Measurements from ENCODE around the gene ATP6V0B. TPM values are rescaled to one million over a fixed set of nuclear protein-coding genes. Genes with fewer than 3 reads are reported as not detected.

The ATP6V0B gene
- 66.5 TPM for polyA plus RNA-seq (2012; ENCODE audit: low read depth, missing spikeins)

DNA sequence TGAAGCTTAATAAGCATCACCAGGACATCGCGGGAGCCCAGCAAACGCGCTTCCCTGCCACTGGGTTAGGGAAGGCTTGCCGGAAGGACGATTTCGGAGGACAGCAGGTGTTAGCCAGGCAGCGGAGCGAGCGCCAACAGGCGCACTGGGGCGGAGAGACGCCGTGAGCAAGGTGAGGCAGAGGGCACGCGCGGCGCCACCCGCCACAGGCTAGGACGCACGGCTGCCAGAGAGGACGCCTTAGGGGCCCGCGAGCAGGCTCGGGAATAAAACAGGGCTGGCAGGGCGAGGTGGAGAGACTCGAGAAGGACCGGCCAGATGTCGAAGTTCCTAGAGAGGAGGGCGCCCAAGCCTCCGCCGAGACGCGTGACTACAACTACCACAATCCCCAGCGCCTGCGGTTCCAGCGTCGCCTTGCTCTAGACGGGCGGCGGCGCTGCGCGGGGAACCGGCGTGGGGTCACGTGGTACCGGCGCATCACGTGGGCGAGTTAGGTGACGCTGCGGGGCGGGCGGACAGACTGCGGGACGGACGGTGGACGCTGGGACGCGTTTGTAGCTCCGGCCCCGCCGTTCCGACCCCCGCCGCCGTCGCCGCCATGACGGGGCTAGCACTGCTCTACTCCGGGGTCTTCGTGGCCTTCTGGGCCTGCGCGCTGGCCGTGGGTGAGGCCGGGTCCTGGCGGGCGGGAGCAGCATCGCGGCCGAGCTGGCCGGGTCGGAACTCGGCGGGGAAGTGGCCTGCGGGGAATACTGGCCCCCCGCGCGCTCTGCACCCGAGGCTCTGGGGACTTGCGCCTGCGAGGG lies at the start of gene ATP6V0B:
TSS of gene ATP6V0B (plus strand) at position 518 of the 806 bp plus-strand sequence. CDS start at position 599, 81 bp downstream.
- FAIRE-seq: peak; percentile 100
- TF ChIP-seq POU2F2 (IDR thresholded peaks at IDR 0.05; ENCODE audit: low read depth, low read length): 0 out of 2 replicates have a peak, but pooled peaks have one; percentile 50
- peak; percentile 54; the same call in 1 of the 2 replicates for TF ChIP-seq POLR2AphosphoS5 (IDR thresholded peaks at IDR 0.05; ENCODE audit: low read depth, low read length)
- TF ChIP-seq SPI1 (IDR thresholded peaks at IDR 0.05; ENCODE audit: low read depth, low read length): no peak
- TF ChIP-seq TAF1 (IDR thresholded peaks at IDR 0.05; ENCODE audit: low read depth, low read length): peak; percentile 38
- TF ChIP-seq POLR2A (IDR thresholded peaks at IDR 0.05; ENCODE audit: low read depth, low read length): peak; percentile 55; the same call in 1 of the 2 replicates
- TF ChIP-seq PAX5 (IDR thresholded peaks at IDR 0.05; ENCODE audit: insufficient read depth, low read length, severe bottlenecking): no peak
- DNase-seq (ENCODE audit: insufficient read length, low spot score): peak; percentile 98

DNA sequence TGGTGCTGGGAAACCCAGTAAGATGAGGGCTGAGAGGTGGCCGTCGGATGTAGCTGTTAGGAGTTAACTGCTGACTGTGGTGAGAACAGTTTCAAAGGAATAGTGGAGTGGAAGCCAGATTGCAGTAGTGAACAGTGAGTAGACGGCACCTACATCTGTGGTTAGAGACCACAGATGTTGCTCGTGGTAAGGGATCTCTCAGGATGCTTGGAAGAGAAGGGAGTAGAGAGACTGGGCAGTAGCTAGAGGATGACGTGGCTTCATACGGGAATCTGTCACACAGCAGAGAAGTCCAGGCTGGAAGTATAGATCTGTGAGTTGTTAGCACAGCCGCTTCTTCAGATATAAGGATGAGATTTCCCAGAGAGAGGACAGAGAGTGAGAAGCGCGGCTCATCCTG lies 48.9 kb upstream of the ATP6V0B start:
- FAIRE-seq: no peak

DNA sequence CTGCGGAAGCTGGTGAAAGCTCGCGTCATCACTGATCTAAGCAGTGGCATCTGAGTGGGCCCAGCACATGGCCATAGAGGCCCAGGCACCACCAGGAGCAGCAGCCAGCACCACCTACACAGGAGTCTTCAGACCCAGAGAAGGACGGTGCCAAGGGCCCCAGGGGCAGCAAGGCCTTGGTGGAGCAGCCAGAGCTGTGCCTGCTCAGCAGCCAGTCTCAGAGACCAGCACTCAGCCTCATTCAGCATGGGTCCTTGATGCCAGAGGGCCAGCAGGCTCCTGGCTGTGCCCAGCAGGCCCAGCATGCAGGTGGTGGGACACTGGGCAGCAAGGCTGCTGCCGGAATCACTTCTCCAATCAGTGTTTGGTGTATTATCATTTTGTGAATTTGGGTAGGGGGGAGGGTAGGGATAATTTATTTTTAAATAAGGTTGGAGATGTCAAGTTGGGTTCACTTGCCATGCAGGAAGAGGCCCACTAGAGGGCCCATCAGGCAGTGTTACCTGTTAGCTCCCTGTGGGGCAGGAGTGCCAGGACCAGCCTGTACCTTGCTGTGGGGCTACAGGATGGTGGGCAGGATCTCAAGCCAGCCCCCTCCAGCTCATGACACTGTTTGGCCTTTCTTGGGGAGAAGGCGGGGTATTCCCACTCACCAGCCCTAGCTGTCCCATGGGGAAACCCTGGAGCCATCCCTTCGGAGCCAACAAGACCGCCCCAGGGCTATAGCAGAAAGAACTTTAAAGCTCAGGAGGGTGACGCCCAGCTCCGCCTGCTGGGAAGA lies 44.4 kb upstream of the ATP6V0B start:
- DNase-seq (ENCODE audit: insufficient read length, low spot score): no peak
- TF ChIP-seq PAX5 (IDR thresholded peaks at IDR 0.05; ENCODE audit: insufficient read depth, low read length, severe bottlenecking): no peak
- no peak for TF ChIP-seq POLR2AphosphoS5 (IDR thresholded peaks at IDR 0.05; ENCODE audit: low read depth, low read length)
- TF ChIP-seq TAF1 (IDR thresholded peaks at IDR 0.05; ENCODE audit: low read depth, low read length): no peak
- TF ChIP-seq POU2F2 (IDR thresholded peaks at IDR 0.05; ENCODE audit: low read depth, low read length): no peak
- no peak for TF ChIP-seq SPI1 (IDR thresholded peaks at IDR 0.05; ENCODE audit: low read depth, low read length)
- TF ChIP-seq POLR2A (IDR thresholded peaks at IDR 0.05; ENCODE audit: low read depth, low read length): no peak
- no peak for FAIRE-seq

More for the DNA sequence above, 48.9 kb upstream of the ATP6V0B start:
- TF ChIP-seq SPI1 (IDR thresholded peaks at IDR 0.05; ENCODE audit: low read depth, low read length) (no peak), POLR2A (IDR thresholded peaks at IDR 0.05; ENCODE audit: low read depth, low read length) (no peak), TAF1 (IDR thresholded peaks at IDR 0.05; ENCODE audit: low read depth, low read length) (no peak), POU2F2 (IDR thresholded peaks at IDR 0.05; ENCODE audit: low read depth, low read length) (no peak), PAX5 (IDR thresholded peaks at IDR 0.05; ENCODE audit: insufficient read depth, low read length, severe bottlenecking) (no peak), POLR2AphosphoS5 (IDR thresholded peaks at IDR 0.05; ENCODE audit: low read depth, low read length) (no peak)
- no peak for DNase-seq (ENCODE audit: insufficient read length, low spot score)

DNA sequence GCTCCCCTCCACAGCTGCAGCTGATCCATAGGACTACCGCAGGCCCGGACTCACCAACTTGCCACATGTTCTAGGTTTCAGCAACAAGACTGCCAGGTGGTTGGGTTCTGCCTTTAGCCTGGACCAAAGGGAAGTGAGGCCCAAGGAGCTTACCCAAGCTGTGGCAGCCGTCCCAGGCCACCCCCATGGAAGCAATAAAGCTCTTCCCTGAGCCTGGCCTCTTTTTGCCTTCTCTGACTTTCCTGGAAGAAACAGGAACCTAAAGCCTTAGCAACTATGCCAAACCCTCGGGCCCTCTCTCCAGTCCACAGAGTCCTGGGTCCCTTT lies 43.8 kb upstream of the ATP6V0B start:
- TF ChIP-seq POLR2A (IDR thresholded peaks at IDR 0.05; ENCODE audit: low read depth, low read length) (no peak), PAX5 (IDR thresholded peaks at IDR 0.05; ENCODE audit: insufficient read depth, low read length, severe bottlenecking) (no peak), SPI1 (IDR thresholded peaks at IDR 0.05; ENCODE audit: low read depth, low read length) (no peak), TAF1 (IDR thresholded peaks at IDR 0.05; ENCODE audit: low read depth, low read length) (no peak), POLR2AphosphoS5 (IDR thresholded peaks at IDR 0.05; ENCODE audit: low read depth, low read length) (no peak), POU2F2 (IDR thresholded peaks at IDR 0.05; ENCODE audit: low read depth, low read length) (no peak)
- FAIRE-seq: no peak
- no peak for DNase-seq (ENCODE audit: insufficient read length, low spot score)

DNA sequence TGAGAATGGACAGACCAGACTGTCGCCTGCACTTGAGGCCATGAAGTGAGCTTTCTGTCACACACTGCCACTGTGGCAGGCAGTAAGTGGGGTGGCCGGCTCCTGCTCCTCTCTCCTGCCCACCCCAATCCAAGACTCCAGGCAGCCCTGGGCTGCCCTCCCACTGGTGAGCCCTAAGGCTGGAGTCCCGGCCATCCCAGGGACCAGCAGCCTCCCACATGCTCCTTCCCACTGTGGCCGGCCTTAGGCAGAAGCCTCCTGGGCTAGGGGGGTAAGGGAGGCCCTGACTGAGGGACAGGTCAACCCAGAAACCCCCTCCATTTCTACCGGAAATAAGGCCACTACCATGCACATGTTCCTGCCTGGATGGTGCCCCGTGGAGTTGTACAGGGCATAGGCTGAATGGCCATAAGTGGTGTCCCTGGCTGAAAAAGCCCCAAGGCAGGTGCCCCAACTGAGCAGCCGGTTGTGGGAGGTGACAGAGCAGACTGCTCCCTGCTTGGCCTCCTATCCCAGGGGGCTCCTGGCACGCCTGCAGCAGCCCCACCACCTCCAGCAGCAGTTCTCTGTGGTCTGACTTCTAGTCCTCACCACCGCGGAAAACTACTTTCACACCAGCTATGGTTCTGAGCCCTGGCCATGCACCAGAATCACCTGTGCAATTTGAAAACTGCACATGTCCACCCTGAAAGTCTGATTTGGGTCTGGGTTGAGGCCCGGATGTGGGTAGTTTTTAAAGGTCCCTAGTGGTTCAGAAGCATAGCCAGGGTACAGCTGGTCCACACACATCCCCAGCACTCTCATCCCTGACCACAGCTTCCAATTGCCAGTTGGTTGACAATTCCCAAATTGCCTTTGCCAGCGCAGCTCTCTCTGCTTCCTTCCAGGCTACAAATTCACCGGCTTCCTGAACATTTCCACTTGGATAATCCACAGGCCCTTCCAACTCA lies 42.8 kb upstream of the ATP6V0B start:
- TF ChIP-seq POU2F2 (IDR thresholded peaks at IDR 0.05; ENCODE audit: low read depth, low read length) (no peak), POLR2A (IDR thresholded peaks at IDR 0.05; ENCODE audit: low read depth, low read length) (no peak), SPI1 (IDR thresholded peaks at IDR 0.05; ENCODE audit: low read depth, low read length) (no peak), POLR2AphosphoS5 (IDR thresholded peaks at IDR 0.05; ENCODE audit: low read depth, low read length) (0 out of 2 replicates have a peak, but pooled peaks have one; percentile 23), PAX5 (IDR thresholded peaks at IDR 0.05; ENCODE audit: insufficient read depth, low read length, severe bottlenecking) (no peak), TAF1 (IDR thresholded peaks at IDR 0.05; ENCODE audit: low read depth, low read length) (no peak)
- FAIRE-seq (no peak), DNase-seq (ENCODE audit: insufficient read length, low spot score) (no peak)

DNA sequence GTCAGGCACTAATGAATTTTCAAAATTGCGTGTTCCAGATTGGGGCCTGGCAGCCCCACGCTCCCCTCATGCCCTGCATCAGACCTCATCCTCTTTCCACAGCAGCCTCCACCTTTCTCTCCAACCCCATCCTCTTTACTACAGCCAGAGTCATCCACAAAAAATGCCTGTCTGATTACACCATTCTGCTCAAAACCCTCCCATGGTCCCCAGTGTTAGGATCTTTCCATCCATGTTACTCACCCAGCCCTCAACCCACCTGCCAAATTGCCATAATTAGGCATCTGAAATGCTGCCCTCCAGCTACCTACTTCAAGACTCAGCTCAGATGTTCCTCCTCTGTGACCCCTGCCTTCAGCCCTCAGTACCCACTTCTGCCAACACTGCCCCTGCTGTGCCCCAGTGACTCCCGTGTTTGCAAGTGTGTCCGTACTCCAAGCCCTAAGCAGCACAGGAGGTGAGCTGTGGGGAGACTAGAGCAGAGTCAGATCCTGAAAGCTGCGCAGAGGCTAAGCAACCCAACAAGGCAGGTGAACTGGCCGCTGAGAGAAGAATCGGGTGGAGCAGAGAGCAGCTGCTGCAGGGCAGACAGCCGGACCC lies 41.9 kb upstream of the ATP6V0B start:
- no peak for DNase-seq (ENCODE audit: insufficient read length, low spot score)
- no peak for TF ChIP-seq TAF1 (IDR thresholded peaks at IDR 0.05; ENCODE audit: low read depth, low read length)
- TF ChIP-seq PAX5 (IDR thresholded peaks at IDR 0.05; ENCODE audit: insufficient read depth, low read length, severe bottlenecking): no peak
- no peak for TF ChIP-seq POLR2A (IDR thresholded peaks at IDR 0.05; ENCODE audit: low read depth, low read length)
- no peak for TF ChIP-seq POU2F2 (IDR thresholded peaks at IDR 0.05; ENCODE audit: low read depth, low read length)
- TF ChIP-seq SPI1 (IDR thresholded peaks at IDR 0.05; ENCODE audit: low read depth, low read length): no peak
- TF ChIP-seq POLR2AphosphoS5 (IDR thresholded peaks at IDR 0.05; ENCODE audit: low read depth, low read length): no peak
- peak; percentile 78 for FAIRE-seq

DNA sequence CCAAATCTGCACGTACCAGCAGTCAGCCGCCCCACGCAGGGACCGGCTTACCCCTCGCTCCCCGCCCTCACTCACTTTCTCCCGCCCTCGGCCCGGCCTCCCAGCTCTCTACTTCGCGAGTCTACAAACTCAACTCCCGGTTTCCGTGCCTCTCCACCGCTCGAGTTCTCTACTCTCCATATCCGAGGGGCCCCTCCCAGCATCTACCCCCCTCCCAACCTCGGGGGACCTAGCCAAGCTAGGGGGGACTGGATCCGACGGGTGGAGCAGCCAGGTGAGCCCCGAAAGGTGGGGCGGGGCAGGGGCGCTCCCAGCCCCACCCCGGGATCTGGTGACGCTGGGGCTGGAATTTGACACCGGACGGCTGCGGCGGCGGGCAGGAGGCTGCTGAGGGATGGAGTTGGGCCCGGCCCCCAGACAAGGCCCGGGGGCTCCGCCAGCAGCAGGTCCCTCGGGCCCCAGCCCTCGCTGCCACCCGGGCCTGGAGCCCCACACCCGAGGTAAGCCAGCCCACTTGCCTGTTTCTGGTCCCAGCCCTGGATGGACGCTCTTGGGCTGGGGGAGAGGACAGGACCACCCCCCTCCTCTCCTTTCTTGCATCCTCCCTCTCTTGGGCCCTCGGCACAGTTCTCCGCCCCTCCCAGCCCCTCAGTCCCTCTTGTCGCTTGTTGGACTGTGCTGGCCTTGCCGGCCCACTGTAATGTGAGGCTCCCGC lies 41.2 kb upstream of the ATP6V0B start, which contains the start of gene ARTN:
TSS of gene ARTN (plus strand) at position 416 of the 715 bp plus-strand sequence. CDS start 1,856 bp downstream, outside the sequence.
- no peak for DNase-seq (ENCODE audit: insufficient read length, low spot score)
- peak; percentile 64 for FAIRE-seq
- TF ChIP-seq PAX5 (IDR thresholded peaks at IDR 0.05; ENCODE audit: insufficient read depth, low read length, severe bottlenecking) (no peak), TAF1 (IDR thresholded peaks at IDR 0.05; ENCODE audit: low read depth, low read length) (no peak), POU2F2 (IDR thresholded peaks at IDR 0.05; ENCODE audit: low read depth, low read length) (no peak), POLR2A (IDR thresholded peaks at IDR 0.05; ENCODE audit: low read depth, low read length) (no peak), POLR2AphosphoS5 (IDR thresholded peaks at IDR 0.05; ENCODE audit: low read depth, low read length) (no peak), SPI1 (IDR thresholded peaks at IDR 0.05; ENCODE audit: low read depth, low read length) (no peak)
